GM12892 (cell line): ENCODE results near the gene CYP3A5.

Experiments
- POLR2A ChIP-seq: IDR thresholded peaks from 2 replicates; pipeline ENCODE4 v1.6.1; 2011; ENCODE audit warnings: low read depth, low read length, control low read depth
- POLR2AphosphoS5 ChIP-seq: IDR thresholded peaks from 2 replicates; pipeline ENCODE4 v1.6.1; 2011; ENCODE audit warnings: low read depth, low read length, control low read depth

DNA sequence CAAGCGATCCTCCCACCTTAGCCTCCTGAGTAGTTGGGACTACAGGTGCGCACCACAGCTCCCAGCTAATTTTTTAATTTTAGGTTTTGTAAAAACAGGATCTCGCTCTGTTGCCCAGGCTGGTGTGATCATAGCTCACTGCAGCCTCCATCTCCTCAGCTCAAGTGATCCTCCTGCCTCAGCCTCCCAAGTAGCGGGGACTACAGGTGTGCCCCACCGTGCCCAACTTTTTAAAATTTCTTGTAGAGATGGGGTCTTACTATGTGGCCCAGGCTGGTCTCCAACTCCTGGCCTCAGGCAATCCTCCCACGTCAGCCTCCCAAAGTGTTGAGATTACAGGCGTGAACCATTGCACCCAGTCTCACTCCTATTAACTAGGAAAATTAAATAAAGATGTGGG lies 74.3 kb downstream of the CYP3A5 start:
- TF ChIP-seq POLR2AphosphoS5 (no peak), POLR2A (no peak)
